ENCODE results near the gene KHDC4.

KHDC4 gene

DNA sequence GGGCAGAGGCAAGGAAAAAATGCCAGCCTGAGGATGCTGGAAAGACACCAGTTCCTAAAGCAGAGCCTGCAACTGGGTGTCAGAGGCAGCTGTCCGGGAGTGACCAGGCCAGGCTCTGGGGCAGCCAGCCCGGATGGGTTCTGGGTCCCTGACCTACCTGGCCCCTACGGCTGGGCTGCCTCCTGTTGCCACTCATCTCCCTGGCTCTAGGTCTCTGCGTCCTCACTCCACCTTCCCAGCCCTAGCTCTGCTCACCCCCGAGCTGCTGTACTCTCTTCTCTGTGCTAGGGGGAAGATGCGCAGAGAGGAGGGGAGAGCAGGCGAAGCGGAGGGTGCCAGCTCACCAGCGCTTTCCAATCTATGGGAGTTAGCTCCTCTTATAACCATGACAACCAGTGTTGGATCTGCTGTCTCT, 35.2 kb upstream of the KHDC4 start:
- no peak for DNase-seq (ENCODE audit: low spot score)

DNA sequence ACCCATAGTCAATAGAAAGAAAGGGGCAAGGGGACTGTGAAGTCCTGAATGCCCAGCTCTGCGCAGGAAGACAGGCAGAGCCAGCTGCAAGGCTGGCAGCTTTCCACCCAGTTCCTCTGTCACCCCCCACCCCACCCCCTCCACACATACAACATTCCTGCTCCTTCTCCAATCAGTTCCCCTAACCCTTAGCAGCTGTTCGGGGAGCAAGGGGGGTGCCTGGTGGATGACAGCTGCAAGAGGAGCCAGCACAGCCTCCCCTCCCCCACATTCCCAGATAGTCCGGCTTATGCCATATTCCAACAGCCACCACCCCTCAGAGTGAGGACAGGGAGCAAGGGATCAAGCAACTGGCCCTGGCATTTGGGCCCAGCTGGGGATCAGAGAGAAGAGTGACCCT, 34.5 kb upstream of the KHDC4 start:
- DNase-seq (ENCODE audit: low spot score): no peak

DNA sequence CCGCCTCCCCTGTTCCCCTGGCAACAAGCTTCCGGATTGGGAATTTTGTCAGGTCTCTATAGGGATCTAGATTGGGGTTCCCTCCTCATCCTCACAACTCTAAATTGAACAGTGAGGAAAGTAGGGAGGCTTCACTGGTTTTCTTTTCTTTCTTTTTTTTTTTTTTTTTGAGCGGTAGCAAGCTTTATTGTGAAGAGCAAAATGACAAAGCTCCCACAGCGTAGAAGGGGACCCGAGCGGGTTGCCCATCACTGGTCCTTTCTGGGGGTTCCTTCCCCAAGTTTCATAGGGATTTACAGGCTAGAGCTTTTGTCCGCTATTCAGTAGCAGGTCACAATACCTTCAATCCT, 33.8 kb upstream of the KHDC4 start:
- no peak for DNase-seq (ENCODE audit: low spot score)

DNA sequence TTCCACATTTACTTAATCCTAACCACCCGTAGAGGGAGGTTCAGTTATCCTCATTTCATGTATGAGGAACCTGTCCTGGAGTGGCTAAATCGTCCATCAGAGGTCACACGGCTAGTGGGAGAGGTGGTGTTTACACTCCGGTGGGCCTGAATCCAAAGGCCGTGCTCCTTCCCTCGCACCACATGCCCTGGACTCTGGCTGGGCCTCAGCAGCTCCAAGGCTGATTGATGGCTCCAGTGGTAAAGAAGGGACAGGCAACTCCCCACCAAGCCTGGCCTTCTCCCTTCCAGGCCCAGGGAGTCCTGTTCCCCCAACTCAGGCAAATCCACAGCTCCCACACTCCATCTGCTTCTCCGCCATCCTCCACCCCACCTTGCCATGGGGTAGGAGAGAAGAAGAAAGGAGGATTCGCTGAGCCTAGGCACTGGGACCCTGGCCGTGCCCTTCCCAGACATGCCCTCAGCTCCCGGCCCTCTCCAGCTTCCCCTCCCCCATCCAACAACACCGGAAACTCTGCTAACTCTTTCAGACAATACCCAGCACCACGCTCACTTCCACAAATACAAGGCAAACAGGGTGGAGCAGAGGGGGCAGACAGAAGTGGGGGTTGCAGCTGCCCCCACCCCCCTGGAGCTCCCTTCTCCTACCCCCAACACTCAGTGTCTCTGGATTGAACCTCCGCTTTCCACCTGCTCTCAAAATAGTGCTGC, 33.3 kb upstream of the KHDC4 start:
- no peak for DNase-seq (ENCODE audit: low spot score)

DNA sequence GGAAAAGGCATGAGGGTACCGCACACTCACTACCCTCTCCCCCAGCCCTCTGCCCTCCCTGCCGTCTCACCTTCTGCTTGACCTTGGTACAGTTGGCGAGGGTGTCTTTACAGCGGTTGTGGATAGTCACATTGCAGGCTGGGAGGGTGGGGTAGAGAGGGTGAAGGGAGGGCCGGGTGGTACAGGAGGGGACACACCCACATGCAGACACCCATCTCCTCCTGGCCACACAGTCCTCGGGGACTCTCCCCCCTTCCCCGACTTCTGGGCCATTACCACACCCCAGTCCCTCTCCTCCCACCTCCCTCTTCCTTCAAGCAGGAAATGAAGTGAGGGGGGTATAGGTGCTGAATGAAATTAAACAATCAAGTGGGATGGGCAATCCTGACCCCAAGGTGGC, 32.5 kb upstream of the KHDC4 start:
- no peak for DNase-seq (ENCODE audit: low spot score)

DNA sequence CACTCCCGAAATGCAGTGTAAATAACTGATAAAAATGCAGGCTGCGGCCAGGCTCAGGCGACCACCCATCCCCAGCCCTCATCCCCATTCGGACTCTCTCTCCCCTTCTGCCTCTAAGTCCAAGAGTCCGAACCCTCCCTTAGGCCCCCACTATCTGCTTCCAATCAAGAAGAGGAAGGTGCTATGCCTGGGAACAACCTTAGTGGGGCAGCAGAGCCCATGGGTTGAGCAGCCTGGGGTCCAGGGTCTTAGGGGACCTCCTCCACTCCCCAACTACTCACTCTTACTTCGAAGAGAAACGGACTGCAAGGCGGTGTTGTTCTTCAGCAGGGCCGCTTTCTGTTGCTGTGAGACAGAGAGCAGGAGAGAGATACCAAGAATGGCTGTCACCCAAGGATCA, 31.9 kb upstream of the KHDC4 start:
- DNase-seq (ENCODE audit: low spot score): no peak

DNA sequence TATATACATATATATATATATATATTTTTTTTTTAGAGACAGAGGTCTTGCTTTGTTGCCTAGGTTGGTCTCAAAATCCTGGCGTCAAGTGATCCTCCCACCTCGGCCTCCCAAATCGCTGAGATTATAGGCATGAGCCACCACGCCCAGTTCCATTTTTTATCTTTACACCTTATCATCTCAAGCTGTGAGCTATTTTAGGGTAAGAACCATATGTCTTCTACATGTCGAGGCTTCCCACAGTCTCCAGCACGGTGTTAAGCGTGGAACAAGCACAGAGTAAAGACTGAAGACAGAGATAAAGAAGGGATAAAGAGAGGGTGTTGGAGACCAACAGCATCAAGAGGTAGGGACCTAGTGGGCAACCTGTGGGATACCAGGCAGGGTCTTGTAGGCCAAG, 30.0 kb upstream of the KHDC4 start:
- no peak for DNase-seq (ENCODE audit: low spot score)

DNA sequence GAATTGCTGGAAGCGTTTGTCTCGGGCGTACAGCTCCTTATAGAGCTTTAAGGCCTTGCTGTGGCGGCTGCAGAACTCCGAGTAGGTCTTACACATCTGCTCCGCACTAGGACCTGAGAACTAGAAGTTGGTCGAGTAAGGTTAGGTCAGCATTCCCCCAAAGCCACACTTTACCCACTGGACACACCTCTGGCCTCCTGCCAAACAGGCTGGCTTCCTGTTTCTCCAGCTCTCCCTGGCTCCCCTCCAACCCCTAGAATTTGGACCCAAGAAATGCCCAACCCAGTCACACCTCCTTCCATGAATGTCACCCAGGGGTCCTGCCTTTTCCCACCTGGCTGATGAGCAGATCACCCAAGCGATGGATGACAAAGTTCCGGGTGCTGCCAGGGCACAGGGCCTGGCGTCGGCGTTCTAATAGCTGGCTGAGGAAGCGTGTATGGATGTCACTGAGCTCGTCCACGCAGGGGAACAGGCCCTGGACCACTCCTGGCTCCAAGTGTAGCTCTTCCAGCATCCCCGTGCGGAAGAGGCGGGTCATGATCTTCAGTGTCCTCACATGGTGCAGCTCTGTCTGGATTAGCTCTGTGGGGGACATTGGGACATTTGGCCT, 28.5 kb upstream of the KHDC4 start:
- no peak for DNase-seq (ENCODE audit: low spot score)

DNA sequence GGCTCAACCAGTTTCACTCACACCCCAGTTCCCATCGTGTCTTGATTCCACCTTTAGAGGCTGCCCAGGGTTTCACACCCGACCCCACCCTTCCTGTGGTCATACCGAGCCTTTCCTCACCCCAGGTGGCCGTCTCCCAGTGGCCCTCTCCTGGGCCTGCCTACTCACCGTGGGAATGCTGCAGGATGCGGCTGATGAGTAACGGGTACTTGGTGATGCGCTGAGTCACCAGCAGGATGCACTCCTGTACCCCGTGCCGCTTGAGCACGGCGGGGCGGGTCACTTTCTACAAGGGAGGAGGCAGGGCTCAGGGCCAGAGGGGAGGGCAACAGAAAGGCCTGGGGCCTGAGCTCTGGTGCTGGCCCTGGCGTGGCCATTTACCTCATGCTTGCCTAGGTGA, 27.7 kb upstream of the KHDC4 start:
- DNase-seq (ENCODE audit: low spot score): peak; percentile 82

DNA sequence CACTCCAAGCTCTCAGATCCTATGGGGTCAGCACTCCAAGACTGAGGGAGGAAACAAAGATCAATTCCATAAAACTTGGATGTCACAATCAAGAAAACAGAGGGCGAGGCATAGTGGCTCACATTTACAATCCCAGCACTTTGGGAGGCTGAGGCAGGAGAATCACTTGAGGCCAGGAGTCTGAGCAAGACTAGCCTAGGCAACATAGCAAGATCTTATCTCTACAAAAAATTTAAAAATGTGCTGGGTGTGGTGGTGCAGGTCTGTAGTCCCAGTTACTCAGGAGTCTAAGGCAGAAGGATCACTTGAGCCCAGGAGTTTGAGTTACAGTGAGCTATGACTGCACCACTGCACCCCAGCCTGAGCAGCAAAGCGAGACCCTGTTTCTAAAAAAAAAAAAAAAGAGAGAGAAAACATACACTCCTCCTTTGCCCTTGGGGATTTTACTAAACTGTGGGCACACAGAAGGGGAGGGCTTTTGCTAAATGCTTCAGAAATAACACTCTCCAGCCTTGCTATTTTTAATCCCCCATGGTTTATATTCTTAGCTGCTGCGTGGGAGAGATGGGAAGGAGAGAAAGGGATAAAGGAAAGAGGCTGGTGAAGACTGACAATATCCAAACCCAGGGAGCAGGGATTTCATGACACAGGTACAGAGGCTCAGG, 26.0 kb upstream of the KHDC4 start:
- DNase-seq (ENCODE audit: low spot score): no peak

DNA sequence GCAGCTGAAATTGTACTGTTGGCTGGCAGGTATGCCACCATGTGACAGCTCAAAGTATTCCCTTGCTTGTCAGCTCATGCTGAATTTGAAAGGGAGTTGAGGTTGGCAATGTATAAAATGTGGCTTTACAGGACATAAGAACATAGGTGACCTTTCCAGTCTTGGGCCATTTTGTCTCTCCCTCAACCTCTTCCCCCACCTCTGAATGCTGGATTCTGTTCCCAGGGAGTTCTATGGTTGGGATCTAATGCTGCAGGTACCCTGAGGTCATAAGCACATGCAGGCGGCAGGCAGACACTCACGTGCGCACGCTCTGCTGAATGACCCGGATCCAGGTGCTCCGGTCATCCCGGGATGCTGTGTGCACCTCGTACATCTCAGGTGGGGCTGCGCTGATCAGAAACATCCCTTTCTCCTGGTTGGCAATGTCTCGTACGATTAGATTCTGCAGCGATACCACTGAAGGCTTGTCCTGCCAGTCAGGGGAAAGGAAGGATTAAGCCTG, 23.2 kb upstream of the KHDC4 start:
- DNase-seq (ENCODE audit: low spot score): no peak

DNA sequence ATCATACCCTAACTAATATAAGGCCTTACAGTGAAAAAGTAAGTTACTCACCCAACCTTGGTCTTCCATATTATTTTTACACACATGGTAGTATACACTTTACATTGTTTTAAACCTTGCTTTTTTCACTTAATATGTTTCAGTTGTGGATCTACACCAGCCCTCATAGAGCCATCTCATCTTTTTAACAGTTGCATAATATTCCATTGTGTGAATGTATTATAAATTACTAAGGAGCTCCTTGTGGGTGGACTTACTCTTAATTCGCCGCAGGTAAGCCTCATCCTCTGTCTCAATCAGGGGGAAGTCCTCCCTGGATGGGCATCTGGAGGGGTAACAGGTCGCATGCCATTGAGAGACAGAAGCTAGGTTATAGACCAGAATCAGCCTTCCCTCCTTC, 20.4 kb upstream of the KHDC4 start:
- no peak for DNase-seq (ENCODE audit: low spot score)

DNA sequence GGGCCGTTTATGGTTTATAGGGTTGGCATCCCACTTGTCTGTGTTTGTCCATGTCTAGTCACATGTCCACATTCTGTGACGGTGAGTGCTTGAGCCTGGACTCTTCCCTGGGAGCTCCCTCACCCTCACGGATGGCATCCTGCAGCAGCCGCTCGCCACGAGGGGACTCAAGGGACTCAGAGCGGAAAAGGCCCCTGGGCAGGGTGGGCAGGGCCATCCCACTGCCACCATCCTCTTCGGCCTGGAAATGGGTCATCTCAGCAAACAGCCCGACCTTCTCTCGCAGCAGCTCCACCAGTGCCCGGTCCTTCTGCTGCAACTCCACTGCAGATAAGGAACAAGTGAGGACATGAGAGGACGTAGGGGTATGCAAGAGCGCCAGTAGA, 18.3 kb upstream of the KHDC4 start:
- DNase-seq (ENCODE audit: low spot score): no peak

DNA sequence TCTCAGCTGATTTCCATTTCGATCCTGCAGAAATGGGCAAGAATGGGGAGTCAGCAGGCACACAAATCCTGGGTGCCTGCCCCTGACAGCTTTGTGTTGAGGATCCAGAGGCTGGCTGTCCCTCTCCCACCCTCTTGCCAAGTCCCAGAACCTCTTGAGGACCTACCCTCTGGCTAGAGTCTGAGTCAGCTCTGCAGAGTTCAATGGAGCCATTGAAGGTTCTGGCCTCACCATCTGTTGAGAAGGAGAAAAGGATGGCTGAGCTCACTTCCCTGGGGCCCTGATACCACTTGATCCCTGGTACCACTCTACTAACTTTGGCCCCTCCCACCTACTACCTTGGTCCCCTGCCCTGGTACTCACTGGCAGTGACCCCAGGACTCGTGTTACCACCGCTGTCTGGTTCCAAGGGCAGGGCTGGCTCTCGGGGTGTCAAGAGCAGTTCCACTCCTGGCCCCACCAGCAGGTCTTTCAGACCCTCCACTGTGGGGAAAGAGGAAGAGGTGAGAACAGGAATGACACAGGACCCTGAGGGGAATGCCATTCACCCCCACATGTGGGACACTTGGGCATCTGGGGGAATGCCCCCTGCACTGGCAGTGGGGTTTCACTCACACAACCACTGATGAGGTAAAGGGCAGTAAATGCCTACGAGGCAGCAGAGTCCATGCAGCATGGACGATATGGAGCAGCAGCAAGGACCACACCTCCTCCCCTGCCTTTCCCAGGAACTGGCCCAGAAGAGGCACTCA, 17.7 kb upstream of the KHDC4 start:
- no peak for DNase-seq (ENCODE audit: low spot score)

DNA sequence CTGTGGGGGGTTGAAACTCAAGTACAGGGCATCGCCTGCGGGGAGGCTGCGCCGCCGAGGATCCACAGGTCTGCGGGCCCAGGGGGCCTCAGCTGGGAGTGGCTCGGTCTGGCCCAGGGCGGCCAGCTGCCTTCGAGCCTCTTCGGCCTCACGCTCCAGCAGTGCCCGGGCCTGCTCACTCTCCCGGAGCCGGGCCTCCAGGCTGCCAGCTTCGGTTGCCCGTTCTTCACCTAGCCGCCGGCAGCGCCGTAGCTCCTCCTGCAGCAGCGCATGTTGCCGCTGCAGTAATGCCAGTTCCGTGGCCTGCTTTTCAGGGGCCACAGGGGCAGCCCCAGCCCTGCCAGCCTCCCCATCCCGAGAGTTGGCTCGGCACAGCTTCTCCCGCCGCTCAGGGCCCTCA, 16.6 kb upstream of the KHDC4 start:
- no peak for DNase-seq (ENCODE audit: low spot score)

DNA sequence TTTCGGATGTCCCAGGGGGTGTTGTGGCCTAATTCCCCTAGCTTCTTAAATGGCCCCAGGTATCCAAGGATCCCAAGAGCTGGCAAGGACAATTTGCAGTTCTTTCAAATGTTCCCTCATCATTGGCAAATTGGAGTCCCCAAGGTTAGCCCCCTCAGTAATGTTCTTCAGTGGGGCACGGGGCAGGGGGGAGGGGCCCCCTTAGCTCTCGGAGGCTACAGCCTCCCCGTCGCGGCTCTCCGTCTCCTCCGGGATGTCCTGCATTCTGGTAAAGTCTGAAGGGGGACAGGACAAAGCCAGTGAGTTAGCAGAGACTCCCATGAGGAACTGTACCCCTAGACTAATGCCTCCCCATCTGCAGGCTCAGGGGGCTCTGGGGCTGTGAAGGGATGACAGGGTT, 13.5 kb upstream of the KHDC4 start:
- no peak for DNase-seq (ENCODE audit: low spot score)

DNA sequence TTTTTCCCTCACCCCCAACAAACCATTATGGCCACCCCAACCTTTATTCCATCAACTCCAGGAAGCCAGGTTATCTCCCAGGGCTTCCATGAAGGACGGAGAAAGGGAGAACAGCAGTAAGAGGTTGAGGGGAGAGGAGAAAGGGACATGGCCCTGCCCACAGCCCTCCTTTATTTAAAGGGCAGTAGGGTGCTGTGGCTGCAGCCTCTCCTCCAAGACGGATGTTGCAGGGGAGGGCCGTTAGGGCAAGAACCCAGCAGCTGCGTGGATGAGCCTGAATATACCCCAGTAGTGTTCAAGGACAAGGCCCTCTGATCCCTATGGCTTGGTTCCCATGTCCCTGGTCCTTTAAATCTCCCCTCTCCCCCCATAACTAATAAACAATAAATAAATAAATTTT, 13.1 kb upstream of the KHDC4 start:
- DNase-seq (ENCODE audit: low spot score): no peak

DNA sequence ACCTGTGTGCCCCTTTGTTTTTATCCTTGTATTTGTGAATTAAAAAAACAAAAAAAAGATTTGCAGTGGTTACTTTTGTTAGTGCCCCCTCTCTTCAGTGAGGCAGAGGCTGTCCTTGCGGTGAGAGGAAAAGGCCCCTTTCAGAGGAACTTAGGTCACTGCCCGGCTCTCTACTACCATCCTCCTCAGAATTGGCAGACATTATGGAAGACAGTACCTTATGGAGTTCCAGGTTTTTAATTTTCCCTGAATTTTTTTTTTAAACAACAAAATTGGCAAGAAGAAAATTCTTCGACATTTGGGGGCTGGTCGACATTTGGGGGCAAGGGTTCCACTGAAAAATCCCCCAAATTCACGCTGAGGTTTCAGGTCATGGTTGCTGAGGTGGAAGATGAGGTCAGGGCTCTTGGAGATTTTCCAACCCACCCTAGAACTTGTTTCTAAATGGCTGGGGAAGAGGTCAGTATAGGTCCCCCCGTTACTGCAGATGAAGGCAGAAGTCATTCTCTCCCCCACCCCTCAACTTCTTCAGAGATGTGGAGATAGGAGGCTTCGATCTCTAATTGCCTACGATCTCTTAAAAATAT, 12.5 kb upstream of the KHDC4 start:
- DNase-seq (ENCODE audit: low spot score): no peak

DNA sequence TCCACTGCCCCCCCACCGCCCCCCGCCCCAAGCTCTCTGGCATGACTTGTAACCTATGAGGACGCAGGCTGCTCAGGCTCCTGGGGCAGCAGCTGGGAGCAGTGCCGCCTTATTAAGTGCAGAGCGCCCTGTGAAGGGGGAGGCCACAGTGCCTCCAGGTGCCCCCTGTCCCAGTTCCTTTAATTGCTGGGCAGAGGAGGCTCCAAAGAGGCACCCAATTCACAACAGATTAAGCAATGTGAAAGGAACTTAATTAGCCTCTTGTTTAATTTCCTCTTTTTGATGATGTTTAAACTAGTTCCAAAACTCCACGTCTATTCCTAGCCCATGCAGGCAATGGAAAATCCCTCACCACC, 10.2 kb upstream of the KHDC4 start:
- no peak for DNase-seq (ENCODE audit: low spot score)

DNA sequence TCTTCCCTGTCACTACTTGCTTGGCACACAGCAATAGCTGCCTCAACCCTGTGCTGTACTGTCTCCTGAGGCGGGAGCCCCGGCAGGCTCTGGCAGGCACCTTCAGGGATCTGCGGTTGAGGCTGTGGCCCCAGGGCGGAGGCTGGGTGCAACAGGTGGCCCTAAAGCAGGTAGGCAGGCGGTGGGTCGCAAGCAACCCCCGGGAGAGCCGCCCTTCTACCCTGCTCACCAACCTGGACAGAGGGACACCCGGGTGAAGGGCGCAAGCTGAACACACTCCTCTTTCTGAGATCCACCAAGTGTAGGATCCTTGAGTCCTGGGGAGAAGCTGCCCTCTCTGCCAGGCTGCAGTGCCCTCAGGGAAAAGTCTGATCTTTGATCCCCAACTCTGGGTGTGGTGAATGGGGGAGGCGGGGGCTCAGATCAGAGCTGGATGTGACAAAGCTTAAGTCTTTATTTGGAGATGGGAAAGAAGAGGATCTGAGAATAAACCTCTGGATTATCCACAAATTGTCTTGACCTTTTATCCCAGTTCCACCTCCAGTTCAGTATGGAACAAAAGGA, 8.4 kb upstream of the KHDC4 start:
- no peak for DNase-seq (ENCODE audit: low spot score)

DNA sequence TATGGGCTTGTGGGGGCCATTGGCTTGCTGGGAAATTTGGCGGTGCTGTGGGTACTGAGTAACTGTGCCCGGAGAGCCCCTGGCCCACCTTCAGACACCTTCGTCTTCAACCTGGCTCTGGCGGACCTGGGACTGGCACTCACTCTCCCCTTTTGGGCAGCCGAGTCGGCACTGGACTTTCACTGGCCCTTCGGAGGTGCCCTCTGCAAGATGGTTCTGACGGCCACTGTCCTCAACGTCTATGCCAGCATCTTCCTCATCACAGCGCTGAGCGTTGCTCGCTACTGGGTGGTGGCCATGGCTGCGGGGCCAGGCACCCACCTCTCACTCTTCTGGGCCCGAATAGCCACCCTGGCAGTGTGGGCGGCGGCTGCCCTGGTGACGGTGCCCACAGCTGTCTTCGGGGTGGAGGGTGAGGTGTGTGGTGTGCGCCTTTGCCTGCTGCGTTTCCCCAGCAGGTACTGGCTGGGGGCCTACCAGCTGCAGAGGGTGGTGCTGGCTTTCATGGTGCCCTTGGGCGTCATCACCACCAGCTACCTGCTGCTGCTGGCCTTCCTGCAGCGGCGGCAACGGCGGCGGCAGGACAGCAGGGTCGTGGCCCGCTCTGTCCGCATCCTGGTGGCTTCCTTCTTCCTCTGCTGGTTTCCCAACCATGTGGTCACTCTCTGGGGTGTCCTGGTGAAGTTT, 7.8 kb upstream of the KHDC4 start:
- DNase-seq (ENCODE audit: low spot score): no peak
